Measurements from ENCODE around the gene MRPS31.

The MRPS31 gene

DNA sequence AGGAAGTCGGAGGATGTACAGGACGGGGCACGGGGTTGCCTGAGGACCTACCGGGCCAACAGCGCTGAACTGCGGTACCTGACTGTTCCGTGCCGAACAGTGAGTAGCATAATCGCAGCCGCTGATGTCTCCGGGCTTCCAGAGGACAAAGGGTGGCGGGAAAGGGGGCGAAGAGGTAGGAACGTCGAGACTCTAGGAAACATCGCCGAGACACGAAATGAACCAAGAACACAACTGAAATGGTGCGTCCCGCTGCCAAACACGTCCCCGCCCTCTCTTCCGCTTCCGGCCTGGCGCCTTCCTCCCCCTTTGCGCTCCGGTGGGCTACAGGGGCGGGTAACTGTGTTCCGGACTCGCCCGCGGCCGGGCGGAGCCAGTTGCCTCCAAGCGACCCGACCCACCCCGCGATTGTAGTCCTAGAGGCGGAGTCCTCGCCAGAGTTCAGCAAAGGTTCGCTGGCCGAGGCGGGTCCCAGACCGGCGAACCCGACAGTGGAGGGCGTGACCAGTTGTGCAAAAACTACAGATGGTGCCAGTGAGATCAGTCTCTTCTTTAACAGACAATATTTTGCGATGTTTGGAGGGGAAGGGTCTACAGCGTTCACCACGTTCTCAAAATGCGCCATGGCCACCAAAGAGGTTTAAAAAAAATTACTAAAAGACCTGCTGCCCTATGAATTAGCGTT is at the start of gene MRPS31:
Gene MRPS31 (minus strand): TSS at position 257 of the 685 bp plus-strand sequence. CDS start 54 bp downstream, at position 203.
- peak; percentile 93 for DNase-seq

DNA sequence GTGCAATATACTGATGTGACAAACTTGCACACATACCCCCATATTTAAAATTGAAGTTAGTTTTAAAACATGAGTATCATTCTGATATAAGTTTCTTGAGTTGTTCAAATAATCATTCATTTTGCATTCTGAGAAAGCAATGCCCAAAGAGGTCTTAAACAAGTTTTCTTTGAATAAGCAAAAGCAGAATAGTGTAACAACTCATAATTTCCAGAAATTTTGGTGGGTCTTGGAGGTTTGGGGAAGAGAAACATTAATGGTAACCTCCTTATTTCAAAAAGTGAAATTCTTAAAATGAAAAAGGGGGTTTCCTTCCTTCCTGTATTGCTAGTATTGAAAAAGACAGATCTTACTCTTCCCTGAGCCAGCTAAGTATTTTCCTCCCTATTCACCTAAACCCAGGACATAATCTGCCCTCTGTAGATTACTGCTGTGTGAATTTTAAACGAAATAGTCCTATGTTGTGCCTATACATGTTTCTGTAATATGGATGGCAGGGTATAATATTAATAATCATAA is 48.9 kb upstream of the MRPS31 start:
- no peak for DNase-seq

- no peak for DNase-seq
Observed at GRCh38 chr13:40818926-40819325, 47.9 kb upstream of the MRPS31 start.

DNA sequence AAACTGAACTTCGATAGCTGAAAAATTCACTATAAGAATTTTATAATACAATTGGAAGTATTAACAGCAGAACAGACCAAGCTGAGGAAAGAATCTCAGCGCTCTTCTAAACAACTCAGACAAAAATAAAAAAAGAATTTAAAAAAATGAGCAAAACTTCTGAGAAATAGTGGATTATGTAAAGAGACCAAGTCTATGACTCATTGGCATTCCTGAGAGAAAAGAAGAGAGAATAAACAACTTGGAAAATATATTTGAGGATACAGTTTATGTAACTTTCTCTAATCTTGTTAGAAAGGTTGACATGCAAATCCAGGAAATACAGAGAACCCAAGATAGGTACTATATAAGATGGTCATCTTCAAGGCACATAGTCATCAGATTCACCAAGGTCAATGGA is 43.8 kb upstream of the MRPS31 start:
- no peak for DNase-seq

GRCh38 chr13:40813667-40814454 is 42.9 kb upstream of the MRPS31 start:
- no peak for DNase-seq

DNA sequence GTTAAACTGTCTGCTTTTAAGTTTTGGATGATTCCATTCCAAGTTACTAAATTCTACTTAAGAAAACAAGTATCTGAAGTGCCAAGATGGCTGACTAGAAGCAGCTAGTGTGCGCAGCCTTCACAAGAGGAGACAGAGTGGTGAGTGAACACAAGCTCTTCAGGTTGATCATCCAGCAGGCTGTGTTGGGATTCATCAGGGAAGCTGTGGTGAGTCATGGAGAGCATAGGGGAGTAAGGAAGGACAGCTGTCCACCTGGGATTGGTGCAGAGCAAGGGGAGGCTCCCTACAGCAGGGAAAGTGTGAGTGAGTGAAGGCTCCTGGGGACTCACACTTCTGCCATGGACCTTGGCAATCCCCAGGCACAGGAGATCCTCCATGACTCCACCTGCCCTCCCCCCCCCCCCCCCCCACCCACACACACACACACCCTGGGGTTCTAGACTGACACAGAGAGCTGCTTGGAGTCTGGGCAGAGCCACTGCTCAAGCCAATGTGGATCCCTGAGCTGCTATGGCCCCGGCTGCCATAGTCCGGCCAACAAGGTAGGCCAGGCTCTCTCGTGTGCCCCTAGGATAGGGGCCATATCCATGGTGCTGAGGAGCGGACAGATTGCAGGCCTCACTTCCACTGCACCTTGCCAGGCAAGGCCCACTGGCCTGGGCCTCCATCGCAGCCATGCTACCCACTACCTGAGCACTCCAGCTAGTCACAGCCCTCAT is 41.9 kb upstream of the MRPS31 start:
- no peak for DNase-seq

DNA sequence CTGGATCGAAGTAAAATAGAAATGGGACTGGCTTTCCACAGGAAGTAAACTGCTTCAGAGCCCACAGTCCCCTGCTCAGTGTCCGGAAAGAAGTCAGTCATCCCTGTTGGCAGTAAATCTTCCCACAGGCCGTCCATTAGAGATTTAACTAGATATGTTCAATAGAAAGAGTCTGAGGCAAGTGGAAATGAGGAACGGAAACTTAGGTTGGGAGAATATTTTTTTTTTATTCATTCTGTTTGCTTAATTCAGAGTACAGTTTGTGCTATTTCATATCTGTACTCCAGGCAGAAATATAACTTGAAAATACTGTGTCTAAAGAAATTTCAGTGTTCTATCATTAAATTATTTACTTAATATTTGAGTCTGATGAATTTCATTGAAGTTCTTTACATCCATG is 41.1 kb upstream of the MRPS31 start:
- DNase-seq, result no peak

GRCh38 chr13:40809471-40809870 is 38.5 kb upstream of the MRPS31 start:
- no peak for DNase-seq

GRCh38 chr13:40806241-40806640 is 35.3 kb upstream of the MRPS31 start:
- no peak for DNase-seq

- DNase-seq, result no peak
Observed at GRCh38 chr13:40803316-40803715, 32.3 kb upstream of the MRPS31 start.

DNA sequence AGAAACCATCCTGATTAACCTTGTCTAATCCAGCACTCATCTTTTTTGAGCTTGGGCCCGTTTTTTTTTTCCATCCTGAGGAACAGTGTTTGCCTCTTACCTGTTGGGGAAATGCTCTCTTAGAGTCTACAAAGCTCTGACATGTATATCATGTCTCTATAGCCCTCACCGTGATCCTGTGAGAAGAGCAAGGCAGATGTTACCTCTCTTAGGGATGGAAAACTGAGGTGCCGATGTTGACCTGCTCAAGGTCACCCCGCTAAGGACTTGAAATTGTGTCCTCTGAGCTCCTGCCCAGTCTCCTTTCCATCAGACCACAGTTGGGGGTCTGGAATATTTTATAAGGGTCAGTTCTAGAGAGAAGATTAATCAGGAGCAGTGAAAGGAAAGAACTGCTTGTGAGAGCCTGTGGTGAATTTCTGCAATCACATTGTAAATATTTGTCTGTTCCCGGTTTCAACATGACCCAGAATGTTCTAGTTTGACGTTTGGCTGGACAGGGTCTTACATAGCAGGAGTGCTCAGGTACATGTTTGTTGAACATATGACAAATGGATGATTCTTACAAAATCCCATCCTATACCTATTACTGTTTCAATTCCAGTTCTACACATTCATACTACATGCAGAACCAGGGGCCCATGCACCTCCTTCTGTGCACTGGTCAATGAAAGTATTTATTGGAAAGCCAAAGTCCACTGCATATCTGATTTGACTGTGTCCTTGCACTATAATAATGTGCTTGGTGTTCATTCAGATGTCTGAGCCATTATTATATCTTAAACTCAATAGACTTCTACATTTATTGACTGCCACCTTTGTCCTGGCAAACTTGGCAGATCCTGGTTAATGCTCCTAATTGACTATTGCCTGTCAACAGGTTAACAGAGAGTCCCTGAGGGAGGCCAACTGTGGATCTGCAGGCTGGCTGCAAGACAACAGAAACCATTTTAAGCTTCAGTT is 30.5 kb upstream of the MRPS31 start:
- DNase-seq, result no peak

DNA sequence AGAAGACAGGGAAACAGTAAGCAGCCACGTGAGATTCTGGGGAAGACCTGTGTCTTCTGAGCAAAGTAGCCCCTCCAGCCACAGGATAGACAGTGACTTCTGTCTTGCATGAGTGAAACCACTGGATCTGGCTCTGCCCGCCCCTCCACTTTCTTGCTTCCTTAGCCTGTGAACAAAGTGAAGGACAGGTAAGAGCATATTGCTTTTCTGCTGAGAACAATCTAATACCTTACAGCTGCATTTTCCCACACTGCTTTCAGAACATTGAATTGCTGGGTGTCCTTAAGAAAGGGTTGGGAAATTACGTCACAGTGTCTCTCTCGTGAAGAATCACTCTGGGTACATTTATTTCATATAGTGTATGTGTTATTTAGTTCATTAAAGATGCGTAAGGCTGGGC is 29.6 kb upstream of the MRPS31 start:
- no peak for DNase-seq

DNA sequence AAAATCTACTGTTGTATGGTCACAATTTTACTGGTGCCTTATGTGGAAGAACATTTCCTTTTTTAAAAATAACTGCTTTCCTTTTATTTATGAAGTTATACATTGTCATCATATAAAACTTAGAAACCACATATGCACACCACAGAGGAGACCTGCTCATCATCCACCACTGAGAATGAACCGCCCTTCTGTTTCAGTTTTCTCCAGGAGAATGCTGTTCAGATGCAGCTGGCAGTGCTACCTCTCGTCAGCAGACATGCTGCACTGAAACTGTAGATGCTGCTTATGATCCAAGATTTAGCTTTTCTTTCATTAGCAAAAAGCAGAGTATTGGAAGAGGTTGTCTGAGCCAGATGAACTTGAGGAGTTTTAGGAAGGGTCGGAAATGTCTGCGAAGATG is 28.5 kb upstream of the MRPS31 start:
- no peak for DNase-seq

DNA sequence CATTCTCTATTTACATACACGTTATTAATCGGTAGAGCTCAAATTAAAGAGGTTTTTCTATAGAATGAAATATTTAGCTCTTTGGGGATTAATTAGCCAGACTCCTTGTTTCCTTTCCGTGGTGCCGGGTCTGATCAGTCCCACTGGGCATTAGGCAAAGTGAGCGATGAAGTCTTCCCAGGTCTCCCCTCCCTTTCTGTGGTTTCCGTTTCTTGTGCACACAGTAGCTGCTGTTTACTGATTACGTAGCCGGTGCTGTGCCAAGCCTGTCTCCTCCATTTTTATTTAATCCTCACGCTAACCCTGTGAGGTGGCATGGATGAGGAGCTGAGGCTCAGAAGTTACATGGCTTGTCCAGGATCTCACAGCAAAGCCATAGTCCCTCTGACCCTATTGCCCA is 27.4 kb upstream of the MRPS31 start:
- DNase-seq, result no peak

DNA sequence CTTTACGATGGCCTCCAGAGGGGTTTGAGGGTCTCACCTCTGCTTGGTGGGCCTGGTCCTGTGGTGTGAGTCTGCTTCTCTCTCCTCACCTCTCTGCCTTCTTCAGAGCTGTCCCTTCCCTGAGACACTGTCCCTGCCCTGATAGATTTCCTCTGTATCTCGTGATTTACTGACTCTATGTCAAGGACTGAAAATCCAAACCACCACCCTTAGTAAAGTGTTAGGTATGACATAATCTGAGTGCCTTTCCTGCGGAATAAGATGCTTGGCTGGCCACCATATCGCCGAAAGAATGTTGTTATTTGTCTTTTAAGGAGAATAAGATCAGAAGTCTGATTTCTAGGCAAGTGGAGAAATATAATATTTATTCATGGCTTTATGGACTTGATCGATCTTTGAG is 25.7 kb upstream of the MRPS31 start:
- DNase-seq, result no peak

DNA sequence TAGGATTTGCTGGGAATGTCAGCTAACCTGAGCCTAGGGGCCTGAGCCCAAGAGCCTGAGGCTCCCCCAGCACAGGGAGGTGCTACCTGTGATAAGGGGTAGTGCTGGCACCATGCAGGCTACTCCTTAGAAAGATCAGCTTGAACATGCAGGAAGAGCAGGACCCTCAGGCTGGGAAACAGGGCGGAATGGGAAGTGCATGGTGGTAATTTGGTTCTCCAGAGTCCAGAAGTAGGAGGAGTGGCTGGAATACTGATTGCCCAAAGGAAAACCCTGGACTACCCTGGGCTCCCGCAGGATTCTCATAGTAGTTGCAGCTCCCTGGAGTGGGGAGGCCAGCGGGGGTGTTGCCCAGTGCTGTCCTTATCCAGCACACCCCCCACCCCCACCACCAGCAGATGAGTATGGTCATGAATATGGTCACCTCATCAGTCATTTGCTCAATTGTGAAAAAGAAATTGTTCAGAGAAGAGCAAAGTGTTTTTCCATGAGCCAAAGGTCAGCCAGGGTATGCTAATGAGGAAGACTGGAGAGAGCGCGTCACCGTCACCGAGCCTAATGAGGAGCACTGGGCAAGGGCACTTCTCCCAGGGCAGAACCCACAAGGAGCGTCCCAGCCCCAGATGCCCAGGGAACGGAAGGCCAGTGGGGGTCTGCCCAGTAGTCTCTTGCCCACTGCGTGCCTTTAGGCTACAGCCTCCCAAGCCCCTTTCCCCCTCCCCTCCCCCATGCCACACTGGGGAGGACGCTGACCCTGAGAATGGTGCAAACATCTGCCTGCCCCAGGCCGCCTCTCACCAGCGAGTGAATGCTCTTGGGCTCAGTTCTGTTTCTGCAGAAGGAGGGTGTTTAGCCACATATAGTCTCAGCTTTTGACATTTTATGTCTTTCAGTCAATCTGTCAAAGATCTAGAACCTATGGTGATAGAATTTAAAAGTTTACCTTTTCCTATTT is 23.7 kb upstream of the MRPS31 start:
- no peak for DNase-seq

DNA sequence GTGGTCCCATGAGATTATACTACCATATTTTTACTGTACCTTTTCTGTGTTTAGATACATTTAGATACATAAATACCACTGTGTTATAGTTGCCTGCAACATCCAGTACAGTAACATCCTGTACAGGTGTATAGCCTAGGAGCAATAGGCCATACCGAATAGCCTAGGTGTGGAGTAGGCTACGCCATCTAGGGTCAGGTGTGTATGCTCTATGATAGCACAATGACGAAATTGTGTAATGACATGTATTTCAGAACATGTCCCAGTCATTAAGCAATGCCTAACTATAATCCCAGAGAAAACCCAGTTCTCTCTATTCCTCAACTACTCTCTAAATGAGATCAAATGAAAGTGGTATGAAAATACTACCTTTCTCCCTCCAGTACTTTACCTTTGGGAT is 22.3 kb upstream of the MRPS31 start:
- DNase-seq, result no peak

DNA sequence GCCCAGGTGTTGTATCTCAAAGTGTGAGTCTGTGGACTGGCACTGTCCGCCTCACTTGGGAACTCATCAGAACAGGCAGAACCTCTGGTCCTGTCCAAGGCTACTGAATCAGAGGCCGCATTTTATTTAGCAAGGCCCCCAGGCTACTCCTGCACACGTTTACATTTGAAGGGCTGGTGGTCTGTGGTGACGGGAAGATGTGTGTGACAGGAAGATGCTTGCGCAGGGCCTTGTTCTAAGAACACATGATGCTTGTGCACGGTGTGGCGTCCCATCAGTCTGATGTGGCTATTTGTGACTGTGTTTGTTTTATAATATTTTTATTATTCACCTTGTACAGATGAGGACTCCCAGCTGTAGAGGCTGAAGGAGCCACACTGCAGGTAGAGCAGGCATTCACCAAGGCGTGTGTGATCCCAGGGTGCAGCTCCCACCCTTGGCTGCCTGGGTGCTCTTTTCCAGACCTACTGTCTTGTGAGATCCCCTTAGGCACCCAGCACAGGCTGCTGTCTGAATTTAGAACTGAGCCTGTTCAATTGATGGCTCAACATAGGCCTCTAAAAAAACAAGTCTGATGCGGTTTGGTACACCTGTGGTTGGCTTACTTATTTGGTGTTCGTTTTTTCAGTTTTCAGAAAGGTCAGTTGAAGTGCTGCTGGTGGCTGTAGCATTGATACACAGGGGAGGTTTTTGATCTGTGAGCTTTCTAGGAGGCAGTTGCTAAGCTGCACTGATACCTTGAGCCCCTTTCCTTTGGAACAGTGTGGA is 21.5 kb upstream of the MRPS31 start:
- DNase-seq, result no peak

DNA sequence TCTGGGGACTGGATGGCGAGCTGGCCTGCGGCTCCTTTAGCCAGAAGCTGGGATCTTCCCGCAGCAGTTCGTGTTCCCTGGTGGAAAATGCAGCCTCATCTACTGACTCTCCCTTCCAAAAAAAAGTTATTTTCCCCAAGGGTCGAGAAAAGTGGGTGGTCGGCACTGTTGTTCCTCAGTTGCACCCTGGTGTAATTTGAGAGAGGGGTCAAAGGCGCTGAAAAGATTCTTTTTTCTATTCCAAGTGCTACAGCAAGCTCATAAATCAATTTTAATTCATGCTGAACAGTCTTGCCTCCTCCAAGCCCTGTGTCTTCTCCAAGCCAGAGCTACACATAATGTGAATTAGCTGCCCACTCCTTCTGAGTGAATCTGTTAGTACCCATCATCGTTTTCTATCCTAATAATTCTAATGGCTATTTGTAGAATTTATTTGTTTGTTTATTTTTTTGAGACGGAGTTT is 19.2 kb upstream of the MRPS31 start:
- no peak for DNase-seq

All from stimulated activated CD4-positive, alpha-beta T cell treated with anti-CD3 and anti-CD28 coated beads, Interleukin-12 subunit alpha, Interleukin-12 subunit beta, amount 100 ng/mL, for 4 hours (primary cell).